Measurements from ENCODE around the gene SPAG16. TPM values are rescaled to one million over a fixed set of nuclear protein-coding genes. Genes with fewer than 3 reads are reported as not detected.
A peak's percentile ranks its signal among the peaks of the same experiment; 100 is the strongest.

The SPAG16 gene
- total RNA-seq, 1 experiment from 2014 or later, result 17.3 TPM

GRCh38 chr2:214127170-214127569, 842.9 kb downstream of the SPAG16 start:
- Mint-ChIP-seq H3K4me1 (peaks cover 48 to 49% of the 10 kb centered on the region in 2 experiments), H3K27ac (peak overlapping the region; percentile 92 to 100 (median 98)), H3K36me3 (ENCODE audit: insufficient read depth in 1 of 3, low read depth in 3 of 3) (peaks cover 0 to 11% (median 2%) of the 10 kb centered on the region in 3 experiments; a peak in 3 of 7 replicates), H3K4me3 (peak overlapping the region; percentile 27 to 59; a peak in 4 of 5 replicates), H3K27me3 (ENCODE audit: low read depth) (no peaks in the 10 kb centered on the region), H3K9me3 (no peaks in the 10 kb centered on the region)
- H4K20me1 ChIP-seq (ENCODE audit: control insufficient read depth, insufficient read depth, insufficient read length), result no peaks in the 10 kb centered on the region
- H3K23ac ChIP-seq (ENCODE audit: insufficient read length, low read depth, low read length), result no peak overlapping the region
- H3K4me2 ChIP-seq (ENCODE audit: insufficient read depth, insufficient read length, low read length), result no peak overlapping the region
- no peak overlapping the region for H2BK120ac ChIP-seq (ENCODE audit: low read depth, low read length, poor library complexity, severe bottlenecking)
- H3K56ac ChIP-seq (ENCODE audit: insufficient read length, low read depth, low read length), result no peak overlapping the region
- H2BK12ac ChIP-seq (ENCODE audit: insufficient read length, low read depth, low read length), result no peak overlapping the region
- no peak for DNase-seq
- no peak overlapping the region for H3K9ac ChIP-seq (ENCODE audit: extremely low read depth, insufficient read length, low read length)
- H3K79me1 ChIP-seq (ENCODE audit: insufficient read depth, low read depth, low read length, poor library complexity, severe bottlenecking), result no peaks in the 10 kb centered on the region
- no peak overlapping the region for H3K18ac ChIP-seq (ENCODE audit: insufficient read length, low read depth, low read length)
- no peak overlapping the region for H2AK5ac ChIP-seq (ENCODE audit: insufficient read length, low read length)
- peak overlapping the region; percentile 81 for H3K27ac ChIP-seq (ENCODE audit: insufficient read length, low read depth, low read length)
- no peak for TF ChIP-seq CTCF (conservative IDR thresholded peaks at IDR 0.05)
- peaks cover 4% of the 10 kb centered on the region; the same call in 1 of the 2 replicates for H3K4me1 ChIP-seq (ENCODE audit: insufficient read depth, low read length)
- H2BK5ac ChIP-seq (ENCODE audit: insufficient read length, low read length), result no peak overlapping the region
- no peak overlapping the region for H2AFZ ChIP-seq (ENCODE audit: low read length)
- no peaks in the 10 kb centered on the region for H3K27me3 ChIP-seq (ENCODE audit: insufficient read depth, low read length)
- no peak overlapping the region for H2BK20ac ChIP-seq (ENCODE audit: low read depth, low read length, poor library complexity, severe bottlenecking)
- H4K91ac ChIP-seq (ENCODE audit: insufficient read length, low read depth, low read length), result no peak overlapping the region
- H3T11ph ChIP-seq (ENCODE audit: low read length), result no peak overlapping the region
- no peaks in the 10 kb centered on the region for H3K9me3 ChIP-seq (ENCODE audit: control insufficient read depth, low read depth, low read length)
- H2BK15ac ChIP-seq (ENCODE audit: low read depth, low read length), result no peak overlapping the region
- H3K79me2 ChIP-seq (ENCODE audit: insufficient read depth, low read length), result no peaks in the 10 kb centered on the region
- H3K4ac ChIP-seq (ENCODE audit: low read depth, low read length), result no peak overlapping the region
- no peaks in the 10 kb centered on the region for H3K23me2 ChIP-seq (ENCODE audit: insufficient read length, low read depth, low read length, poor library complexity, severe bottlenecking)
- H3K14ac ChIP-seq (ENCODE audit: insufficient read depth, low read length), result no peak overlapping the region
- H4K5ac ChIP-seq (ENCODE audit: insufficient read length, low read depth, low read length), result no peak overlapping the region
- no peak overlapping the region for H4K8ac ChIP-seq (replicated peaks; ENCODE audit: insufficient read length, low read depth, low read length)

Measured in H9 (cell line).